HepG2 (cell line): ENCODE measurements around the gene TBL3. TPM values are rescaled to one million over a fixed set of nuclear protein-coding genes. Genes with fewer than 3 reads are reported as not detected.

Source experiments
- FOXC1 ChIP-seq: sonication (generic); formaldehyde crosslinking; IDR thresholded peaks from 2 replicates; pipeline ENCODE4 v1.8.0; 2022; ENCODE audit warnings: mild to moderate bottlenecking, missing genetic modification reagents, borderline replicate concordance
- HCFC1 ChIP-seq: fragments of 150-350 bp; IDR thresholded peaks from 2 replicates; pipeline ENCODE4 v1.6.1; 2014; ENCODE audit warnings: low read depth, low read length
- HNRNPL ChIP-seq: fragments of 200-400 bp; formaldehyde crosslinking; IDR thresholded peaks from 2 replicates; pipeline ENCODE4 v1.6.1; 2017; ENCODE audit warnings: mild to moderate bottlenecking, low read depth, low read length
- KLF11 ChIP-seq: IDR thresholded peaks from 2 replicates; pipeline ENCODE4 v1.6.1; 2016; ENCODE audit warnings: missing compliant biosample characterization
- MAFG ChIP-seq: sonication (generic); formaldehyde crosslinking; IDR thresholded peaks from 2 replicates; pipeline ENCODE4 v1.5.1; 2020; ENCODE audit warnings: mild to moderate bottlenecking, missing genetic modification reagents
- RBM22 ChIP-seq: fragments of 200-400 bp; formaldehyde crosslinking; optimal IDR thresholded peaks from 2 replicates; pipeline ENCODE3; 2017; ENCODE audit warnings: mild to moderate bottlenecking, low read length, moderate library complexity
- RFX1 ChIP-seq: fragments of 450-650 bp; IDR thresholded peaks from 2 replicates; pipeline ENCODE4 v1.6.1; 2017
- RFXANK ChIP-seq: IDR thresholded peaks from 2 replicates; pipeline ENCODE4 v1.6.1; 2016
- SMAD1 ChIP-seq: sonication (generic); formaldehyde crosslinking; IDR thresholded peaks from 2 replicates; pipeline ENCODE4 v1.4.0; 2020; ENCODE audit warnings: missing genetic modification reagents, low read depth, mild to moderate bottlenecking, borderline replicate concordance
- THRA ChIP-seq: sonication (generic); formaldehyde crosslinking; IDR thresholded peaks from 2 replicates; pipeline ENCODE4 v1.4.0; 2020; ENCODE audit warnings: missing genetic modification reagents, borderline replicate concordance
- ZFX ChIP-seq: sonication (generic); formaldehyde crosslinking; IDR thresholded peaks from 2 replicates; pipeline ENCODE4 v1.4.0; 2020; ENCODE audit warnings: mild to moderate bottlenecking, low read depth, missing genetic modification reagents, moderate library complexity
- ZKSCAN8 ChIP-seq: IDR thresholded peaks from 2 replicates; pipeline ENCODE4 v1.6.1; 2016; ENCODE audit warnings: borderline replicate concordance, missing genetic modification reagents, missing compliant biosample characterization
- ZNF510 ChIP-seq: sonication (generic); formaldehyde crosslinking; IDR thresholded peaks from 2 replicates; pipeline ENCODE4 v1.4.0; 2020; ENCODE audit warnings: low read depth, mild to moderate bottlenecking, missing genetic modification reagents
- ZNF614 ChIP-seq: IDR thresholded peaks from 2 replicates; pipeline ENCODE4 v1.6.1; 2018; ENCODE audit warnings: missing biosample characterization, missing genetic modification reagents, inconsistent platforms, borderline replicate concordance
- ZNF775 ChIP-seq: sonication (generic); formaldehyde crosslinking; IDR thresholded peaks from 2 replicates; pipeline ENCODE4 v1.4.0; 2020; ENCODE audit warnings: missing genetic modification reagents, mild to moderate bottlenecking, moderate library complexity, borderline replicate concordance
- ZNF891 ChIP-seq: sonication (generic); formaldehyde crosslinking; IDR thresholded peaks from 2 replicates; pipeline ENCODE4 v1.5.0; 2020; ENCODE audit warnings: mild to moderate bottlenecking, missing genetic modification reagents
- ZSCAN25 ChIP-seq: sonication (generic); formaldehyde crosslinking; IDR thresholded peaks from 2 replicates; pipeline ENCODE4 v1.8.0; 2022; ENCODE audit warnings: mild to moderate bottlenecking, missing genetic modification reagents
- ZSCAN31 ChIP-seq: sonication (generic); formaldehyde crosslinking; IDR thresholded peaks from 2 replicates; pipeline ENCODE4 v1.5.0; 2020; ENCODE audit warnings: low read depth, mild to moderate bottlenecking, missing genetic modification reagents
- polyA plus RNA-seq, 8 experiments: library from polyadenylated mRNA; depleted of rRNA in 3 of 8; stranded (reverse) in 7 of 8; unstranded in 1 of 8; fragments of >200 nt; fragmentation: Illumina TruSeq in 4 of 8; extraction: Trizol in 4 of 8; gene quantifications; 2 replicates each; pipeline versions ENCODE4 v1.2.1 to v1.2.3, GENCODE V29; 2011 to 2016; ENCODE audit warnings: low read depth in 4 of 8, missing spikeins in 1 of 8, mixed read lengths in 1 of 8; ENCODE audit not compliant: insufficient read depth in 1 of 8
- total RNA-seq, 5 experiments: library from RNA; depleted of rRNA; stranded (reverse); fragments of >200 nt; fragmentation: Illumina TruSeq; extraction: Trizol; gene quantifications; 2 replicates each; pipeline ENCODE4 v1.2.3, GENCODE V29; 2016; ENCODE audit warnings: low read depth in 1 of 5
- TF ChIP-seq, protein P1 (sequence below), 2 experiments: fragments of 450-650 bp in 1 of 2; sonication (generic) in 1 of 2; formaldehyde crosslinking in 1 of 2; IDR thresholded peaks; 2 replicates each; pipeline versions ENCODE4 v1.6.1 to v1.8.0; 2016 to 2022; ENCODE audit warnings: antibody characterized with exemption in 1 of 2, mild to moderate bottlenecking in 1 of 2, missing genetic modification reagents in 1 of 2

Gene TBL3
- total and polyA plus RNA-seq, 2 of the 13 experiments (the other 11 are each of a cell fraction or from before 2014, with no cell fraction given), result 16.8 to 38.0 TPM

DNA sequence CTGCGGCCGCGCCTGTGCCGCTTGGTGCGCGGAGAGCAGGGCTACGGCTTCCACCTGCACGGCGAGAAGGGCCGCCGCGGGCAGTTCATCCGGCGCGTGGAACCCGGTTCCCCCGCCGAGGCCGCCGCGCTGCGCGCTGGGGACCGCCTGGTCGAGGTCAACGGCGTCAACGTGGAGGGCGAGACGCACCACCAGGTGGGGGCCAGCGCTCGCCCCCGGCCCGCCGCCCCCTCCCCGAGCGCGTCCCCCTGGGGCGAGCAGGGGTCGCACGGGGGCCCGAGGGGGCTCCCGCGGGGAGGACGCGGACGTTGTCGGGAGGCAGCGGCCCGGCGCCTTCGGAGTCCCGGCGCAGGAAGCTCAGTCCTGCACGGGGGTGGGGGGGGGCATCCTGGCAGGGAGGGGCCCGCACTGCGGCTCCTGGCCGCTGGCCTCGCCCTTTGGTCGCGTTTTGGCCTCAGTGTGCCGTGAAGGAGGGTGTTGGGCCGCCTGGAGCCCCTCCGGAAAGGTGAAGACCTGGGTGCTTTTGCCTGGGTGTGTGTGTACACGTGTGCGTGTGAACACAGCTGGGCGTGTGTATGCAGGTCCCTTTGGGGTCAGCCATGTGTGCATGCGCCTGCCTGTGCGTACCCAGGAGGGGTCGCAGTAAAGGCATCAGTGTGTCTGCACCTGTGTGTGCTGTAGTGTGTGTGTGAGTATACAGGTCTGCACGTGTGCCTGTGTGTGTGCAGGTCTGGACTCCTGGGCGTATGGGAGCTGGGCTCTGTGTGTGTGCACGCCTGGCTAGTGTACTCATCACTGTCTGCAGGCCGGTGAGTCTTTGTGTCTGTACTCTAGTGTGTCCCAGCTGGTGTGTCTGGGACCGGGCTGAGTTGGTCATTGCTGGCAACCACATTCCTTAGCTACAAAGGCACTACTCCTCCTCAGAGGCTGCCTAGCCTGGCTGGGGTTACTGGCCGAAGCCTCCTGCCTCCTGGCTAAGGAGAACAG is 55.5 kb downstream of the TBL3 start (continued):
- TF ChIP-seq, protein P1, sequence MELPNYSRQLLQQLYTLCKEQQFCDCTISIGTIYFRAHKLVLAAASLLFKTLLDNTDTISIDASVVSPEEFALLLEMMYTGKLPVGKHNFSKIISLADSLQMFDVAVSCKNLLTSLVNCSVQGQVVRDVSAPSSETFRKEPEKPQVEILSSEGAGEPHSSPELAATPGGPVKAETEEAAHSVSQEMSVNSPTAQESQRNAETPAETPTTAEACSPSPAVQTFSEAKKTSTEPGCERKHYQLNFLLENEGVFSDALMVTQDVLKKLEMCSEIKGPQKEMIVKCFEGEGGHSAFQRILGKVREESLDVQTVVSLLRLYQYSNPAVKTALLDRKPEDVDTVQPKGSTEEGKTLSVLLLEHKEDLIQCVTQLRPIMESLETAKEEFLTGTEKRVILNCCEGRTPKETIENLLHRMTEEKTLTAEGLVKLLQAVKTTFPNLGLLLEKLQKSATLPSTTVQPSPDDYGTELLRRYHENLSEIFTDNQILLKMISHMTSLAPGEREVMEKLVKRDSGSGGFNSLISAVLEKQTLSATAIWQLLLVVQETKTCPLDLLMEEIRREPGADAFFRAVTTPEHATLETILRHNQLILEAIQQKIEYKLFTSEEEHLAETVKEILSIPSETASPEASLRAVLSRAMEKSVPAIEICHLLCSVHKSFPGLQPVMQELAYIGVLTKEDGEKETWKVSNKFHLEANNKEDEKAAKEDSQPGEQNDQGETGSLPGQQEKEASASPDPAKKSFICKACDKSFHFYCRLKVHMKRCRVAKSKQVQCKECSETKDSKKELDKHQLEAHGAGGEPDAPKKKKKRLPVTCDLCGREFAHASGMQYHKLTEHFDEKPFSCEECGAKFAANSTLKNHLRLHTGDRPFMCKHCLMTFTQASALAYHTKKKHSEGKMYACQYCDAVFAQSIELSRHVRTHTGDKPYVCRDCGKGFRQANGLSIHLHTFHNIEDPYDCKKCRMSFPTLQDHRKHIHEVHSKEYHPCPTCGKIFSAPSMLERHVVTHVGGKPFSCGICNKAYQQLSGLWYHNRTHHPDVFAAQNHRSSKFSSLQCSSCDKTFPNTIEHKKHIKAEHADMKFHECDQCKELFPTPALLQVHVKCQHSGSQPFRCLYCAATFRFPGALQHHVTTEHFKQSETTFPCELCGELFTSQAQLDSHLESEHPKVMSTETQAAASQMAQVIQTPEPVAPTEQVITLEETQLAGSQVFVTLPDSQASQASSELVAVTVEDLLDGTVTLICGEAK (IDR thresholded peaks at IDR 0.05), result no peak
- TF ChIP-seq, protein P1 (CRISPR knock-in tag; IDR thresholded peaks at IDR 0.05), result 0 out of 2 replicates have a peak, but pooled peaks have one; percentile 36
- TF ChIP-seq HCFC1, result no peak
- TF ChIP-seq ZKSCAN8 (CRISPR knock-in tag), result 0 out of 2 replicates have a peak, but pooled peaks have one; percentile 47
- peak; percentile 58 for TF ChIP-seq ZNF891
- TF ChIP-seq ZNF775 (CRISPR knock-in tag), result no peak
- no peak for TF ChIP-seq HNRNPL
- no peak for TF ChIP-seq KLF11 (CRISPR knock-in tag)
- 0 out of 2 replicates have a peak, but pooled peaks have one; percentile 29 for TF ChIP-seq FOXC1 (CRISPR knock-in tag)
- TF ChIP-seq ZNF614 (CRISPR knock-in tag), result no peak
- 0 out of 2 replicates have a peak, but pooled peaks have one; percentile 6 for TF ChIP-seq ZFX
- peak; percentile 17; the same call in 1 of the 2 replicates for TF ChIP-seq THRA (CRISPR knock-in tag)
- 0 out of 2 replicates have a peak, but pooled peaks have one; percentile 27 for TF ChIP-seq SMAD1 (CRISPR knock-in tag)
- TF ChIP-seq ZSCAN31 (CRISPR knock-in tag), result no peak
- no peak for TF ChIP-seq ZSCAN25 (CRISPR knock-in tag)
- no peak for TF ChIP-seq RBM22
- no peak for TF ChIP-seq MAFG (CRISPR knock-in tag)
- TF ChIP-seq RFX1, result no peak
- TF ChIP-seq RFXANK (CRISPR knock-in tag), result no peak
- no peak for TF ChIP-seq ZNF510 (CRISPR knock-in tag)
